ENCODE data around the gene AACS. TPM values are rescaled to one million over a fixed set of nuclear protein-coding genes. Genes with fewer than 3 reads are reported as not detected.

AACS gene
- total and polyA plus RNA-seq, 4 donors, result 6.6 to 27.4 (median 12.1) TPM

DNA sequence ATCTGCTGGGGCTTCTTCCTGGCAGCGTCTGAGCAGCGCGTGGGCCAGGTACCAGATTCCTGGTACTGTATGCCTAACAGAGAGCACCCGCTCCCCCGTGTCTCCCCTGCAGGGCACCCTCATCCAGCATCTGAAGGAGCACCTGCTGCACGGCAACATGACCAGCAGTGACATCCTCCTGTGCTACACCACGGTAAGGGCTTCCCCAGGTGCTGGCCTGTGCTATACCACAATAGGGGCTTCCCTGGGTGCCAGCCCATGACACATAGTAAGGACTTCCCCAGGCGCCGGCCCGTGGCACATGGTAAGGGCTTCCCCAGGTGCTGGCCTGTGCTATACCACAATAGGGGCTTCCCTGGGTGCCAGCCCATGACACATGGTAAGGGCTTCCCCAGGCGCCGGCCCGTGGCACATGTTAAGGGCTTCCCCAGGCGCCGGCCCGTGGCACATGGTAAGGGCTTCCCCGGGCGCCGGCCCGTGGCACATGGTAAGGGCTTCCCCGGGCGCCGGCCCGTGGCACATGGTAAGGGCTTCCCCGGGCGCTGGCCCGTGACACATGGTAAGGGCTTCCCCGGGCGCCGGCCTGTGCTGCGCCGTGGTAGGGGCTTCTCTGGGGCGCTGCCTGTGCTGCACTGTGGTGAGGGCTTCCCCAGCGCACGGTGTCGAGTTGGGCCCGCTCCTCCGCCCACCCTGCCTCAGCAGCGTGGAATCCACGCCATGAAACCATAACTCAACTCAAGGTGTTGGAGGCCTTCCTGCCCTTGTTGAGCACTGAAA is 49.3 kb downstream of the AACS start:
- Histone ChIP-seq H3K27ac (ENCODE audit: low read depth in 1 of 2, low read length in 2 of 2) (no peak overlapping the region), H3K36me3 (ENCODE audit: control insufficient read depth in 1 of 2, insufficient read depth in 2 of 2, low read length in 1 of 2) (peaks cover 0 to 8% of the 10 kb centered on the region in 2 donors), H3K4me3 (ENCODE audit: low read length in 2 of 2) (no peak overlapping the region), H3K27me3 (ENCODE audit: control insufficient read depth in 1 of 2, insufficient read depth in 2 of 2, low read length in 1 of 2) (no peaks in the 10 kb centered on the region), H3K4me1 (ENCODE audit: control insufficient read depth in 1 of 2, insufficient read depth in 2 of 2, low read length in 2 of 2) (no peaks in the 10 kb centered on the region), H3K9me3 (ENCODE audit: control insufficient read depth, low read length) (no peaks in the 10 kb centered on the region)
- 96% methylated on average over 34 to 40 of the region's 40 CpGs for WGBS, 2 donors
- intact Hi-C loops (cut with DNase I), result no loop called here
- no peak for ATAC-seq (ENCODE audit: low FRiP score)
- DNase-seq, result no peak

DNA sequence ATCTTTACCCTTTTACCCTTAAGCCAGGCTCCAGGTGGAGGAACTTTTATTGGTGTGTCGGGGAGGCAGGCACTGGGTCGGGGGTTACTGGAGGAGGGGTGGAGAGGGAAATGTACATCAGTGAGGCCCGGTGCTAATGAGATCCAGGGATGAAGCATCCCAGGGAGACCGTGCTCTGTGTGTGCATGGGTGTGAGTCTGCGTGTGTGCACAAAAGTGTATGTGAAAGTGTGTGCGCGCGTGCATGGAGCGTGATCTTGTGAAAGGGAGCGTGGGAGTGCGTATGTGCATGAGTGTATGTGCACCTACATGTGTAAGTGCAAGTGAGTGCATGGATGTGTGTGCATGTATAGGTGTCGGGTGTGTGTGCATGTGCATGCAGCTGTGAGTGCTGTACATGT is 55.3 kb downstream of the AACS start:
- Histone ChIP-seq H3K36me3 (ENCODE audit: control insufficient read depth in 1 of 2, insufficient read depth in 2 of 2, low read length in 1 of 2) (peaks cover 0 to 7% of the 10 kb centered on the region in 2 donors), H3K4me1 (ENCODE audit: control insufficient read depth in 1 of 2, insufficient read depth in 2 of 2, low read length in 2 of 2) (no peaks in the 10 kb centered on the region), H3K4me3 (ENCODE audit: low read length in 2 of 2) (no peak overlapping the region), H3K27me3 (ENCODE audit: control insufficient read depth in 1 of 2, insufficient read depth in 2 of 2, low read length in 1 of 2) (no peaks in the 10 kb centered on the region), H3K9me3 (ENCODE audit: control insufficient read depth, low read length) (no peaks in the 10 kb centered on the region), H3K27ac (ENCODE audit: low read depth in 1 of 2, low read length in 2 of 2) (no peak overlapping the region)
- DNase-seq, result no peak
- WGBS, 2 donors, result 92 to 95% methylated on average over 12 of the region's 12 CpGs
- ATAC-seq (ENCODE audit: low FRiP score), result no peak
- intact Hi-C loops (cut with DNase I), result no loop called here

- no peak overlapping the region for H3K4me3 ChIP-seq (ENCODE audit: low read length in 2 of 2)
- DNase-seq (no peak), ATAC-seq (ENCODE audit: low FRiP score) (no peak)
- intact Hi-C loops (cut with DNase I), result no loop called here
- H3K36me3 ChIP-seq (ENCODE audit: control insufficient read depth in 1 of 2, insufficient read depth in 2 of 2, low read length in 1 of 2), result peaks cover 0 to 6% of the 10 kb centered on the region in 2 donors
- no peaks in the 10 kb centered on the region for H3K4me1 ChIP-seq (ENCODE audit: control insufficient read depth in 1 of 2, insufficient read depth in 2 of 2, low read length in 2 of 2)
- no peaks in the 10 kb centered on the region for H3K9me3 ChIP-seq (ENCODE audit: control insufficient read depth, low read length)
- no peaks in the 10 kb centered on the region for H3K27me3 ChIP-seq (ENCODE audit: control insufficient read depth in 1 of 2, insufficient read depth in 2 of 2, low read length in 1 of 2)
- 95 to 96% methylated on average over 14 of the region's 14 CpGs for WGBS, 2 donors
- no peak overlapping the region for H3K27ac ChIP-seq (ENCODE audit: low read depth in 1 of 2, low read length in 2 of 2)
Observed at GRCh38 chr12:125121106-125121505, 55.9 kb downstream of the AACS start.

GRCh38 chr12:125122668-125123067 is 57.4 kb downstream of the AACS start:
- DNase-seq (no peak), ATAC-seq (ENCODE audit: low FRiP score) (no peak)
- Histone ChIP-seq H3K9me3 (ENCODE audit: control insufficient read depth, low read length) (no peaks in the 10 kb centered on the region), H3K27me3 (ENCODE audit: control insufficient read depth in 1 of 2, insufficient read depth in 2 of 2, low read length in 1 of 2) (no peaks in the 10 kb centered on the region), H3K4me3 (ENCODE audit: low read length in 2 of 2) (no peak overlapping the region), H3K27ac (ENCODE audit: low read depth in 1 of 2, low read length in 2 of 2) (no peak overlapping the region), H3K4me1 (ENCODE audit: control insufficient read depth in 1 of 2, insufficient read depth in 2 of 2, low read length in 2 of 2) (no peaks in the 10 kb centered on the region), H3K36me3 (ENCODE audit: control insufficient read depth in 1 of 2, insufficient read depth in 2 of 2, low read length in 1 of 2) (peaks cover 0 to 6% of the 10 kb centered on the region in 2 donors)
- intact Hi-C loops (cut with DNase I), result no loop called here
- 86 to 91% methylated on average over 13 to 14 of the region's 14 CpGs for WGBS, 2 donors

DNA sequence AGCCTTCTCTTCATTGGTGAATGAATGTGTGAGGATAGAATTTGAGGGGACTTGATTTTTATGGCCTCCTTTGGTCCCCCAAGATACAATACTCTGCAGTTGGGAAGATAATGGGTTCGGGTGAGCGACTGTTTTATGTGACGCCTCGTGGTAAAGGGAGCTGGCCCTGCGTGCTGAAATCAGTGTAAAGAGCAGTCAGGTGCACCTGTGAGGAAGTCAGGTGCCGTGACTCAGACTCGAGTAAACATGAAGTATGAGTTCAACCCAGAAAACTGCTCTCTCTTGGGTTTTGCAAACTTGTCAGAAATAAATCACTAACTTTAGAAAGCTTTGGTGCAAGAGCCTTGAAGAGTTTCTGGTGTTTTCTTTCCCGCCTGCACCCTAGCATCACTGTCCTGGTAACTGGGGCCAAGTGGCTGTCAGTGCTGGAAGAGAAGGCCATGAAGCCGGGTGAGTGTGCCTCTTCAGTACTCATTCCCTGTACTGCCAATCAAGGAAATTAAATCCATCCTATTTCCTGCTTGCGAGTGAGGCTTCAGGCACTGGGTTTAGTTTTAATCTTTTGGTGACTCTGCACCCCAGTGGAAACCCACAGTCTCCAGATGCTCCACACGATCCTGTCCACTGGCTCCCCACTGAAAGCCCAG is 59.2 kb downstream of the AACS start:
- no peak for ATAC-seq (ENCODE audit: low FRiP score)

GRCh38 chr12:125125271-125125670 is 60.0 kb downstream of the AACS start:
- H3K36me3 ChIP-seq (ENCODE audit: control insufficient read depth in 1 of 2, insufficient read depth in 2 of 2, low read length in 1 of 2), result no peaks in the 10 kb centered on the region
- no peaks in the 10 kb centered on the region for H3K4me1 ChIP-seq (ENCODE audit: control insufficient read depth in 1 of 2, insufficient read depth in 2 of 2, low read length in 2 of 2)
- intact Hi-C loops (cut with DNase I), result no loop called here
- no peaks in the 10 kb centered on the region for H3K27me3 ChIP-seq (ENCODE audit: control insufficient read depth in 1 of 2, insufficient read depth in 2 of 2, low read length in 1 of 2)
- 96% methylated on average over 4 of the region's 4 CpGs for WGBS, 2 donors
- no peak for DNase-seq
- H3K27ac ChIP-seq (ENCODE audit: low read depth in 1 of 2, low read length in 2 of 2), result no peak overlapping the region
- ATAC-seq (ENCODE audit: low FRiP score), result no peak
- no peak overlapping the region for H3K4me3 ChIP-seq (ENCODE audit: low read length in 2 of 2)
- H3K9me3 ChIP-seq (ENCODE audit: control insufficient read depth, low read length), result no peaks in the 10 kb centered on the region

More for the DNA sequence above, 59.2 kb downstream of the AACS start:
- no peaks in the 10 kb centered on the region for H3K9me3 ChIP-seq (ENCODE audit: control insufficient read depth, low read length)
- no peak overlapping the region for H3K27ac ChIP-seq (ENCODE audit: low read depth in 1 of 2, low read length in 2 of 2)
- WGBS, 2 donors, result 86 to 87% methylated on average over 11 of the region's 11 CpGs
- intact Hi-C loops (cut with DNase I), result no loop called here
- H3K36me3 ChIP-seq (ENCODE audit: control insufficient read depth in 1 of 2, insufficient read depth in 2 of 2, low read length in 1 of 2), result no peaks in the 10 kb centered on the region
- H3K4me1 ChIP-seq (ENCODE audit: control insufficient read depth in 1 of 2, insufficient read depth in 2 of 2, low read length in 2 of 2), result no peaks in the 10 kb centered on the region
- DNase-seq, result no peak
- H3K4me3 ChIP-seq (ENCODE audit: low read length in 2 of 2), result no peak overlapping the region
- no peaks in the 10 kb centered on the region for H3K27me3 ChIP-seq (ENCODE audit: control insufficient read depth in 1 of 2, insufficient read depth in 2 of 2, low read length in 1 of 2)

DNA sequence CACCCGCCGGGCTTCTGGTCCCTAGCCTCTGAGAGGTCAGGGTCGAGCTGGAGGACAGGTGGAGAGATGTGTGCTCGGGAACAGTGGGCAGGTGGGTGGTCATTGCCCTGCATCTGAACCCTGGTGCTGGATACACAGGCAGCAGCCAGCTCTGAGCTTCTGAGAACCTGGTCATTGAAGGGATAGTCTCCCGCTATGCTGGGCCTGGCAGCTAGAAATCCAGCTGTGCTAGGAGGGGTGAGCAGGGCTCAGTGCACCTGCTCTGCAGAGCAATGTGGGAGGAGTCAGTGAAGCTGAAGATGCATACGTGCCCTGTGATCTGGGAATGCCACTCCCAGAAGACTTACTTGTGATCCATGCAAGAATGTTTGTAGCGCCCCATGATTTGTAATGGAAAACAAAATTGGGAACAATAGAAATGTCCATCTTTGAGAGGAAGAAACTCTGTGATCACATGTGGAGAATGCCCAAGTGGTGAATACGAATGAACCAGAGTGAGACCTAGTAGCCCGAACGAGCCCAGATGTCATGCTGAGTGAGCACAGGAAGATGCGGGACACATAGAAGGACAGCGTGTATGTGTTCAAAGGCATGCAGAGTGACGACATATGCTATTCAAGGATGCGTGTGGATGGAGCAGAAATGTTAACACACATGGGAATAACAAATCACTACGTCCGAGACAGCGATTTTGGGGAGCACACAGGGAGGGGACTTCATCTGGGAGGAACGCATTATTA is 63.4 kb downstream of the AACS start:
- intact Hi-C loops (cut with DNase I), result no loop called here
- Histone ChIP-seq H3K36me3 (ENCODE audit: control insufficient read depth in 1 of 2, insufficient read depth in 2 of 2, low read length in 1 of 2) (no peaks in the 10 kb centered on the region), H3K27ac (ENCODE audit: low read depth in 1 of 2, low read length in 2 of 2) (peak overlapping the region in 1 of 2 donors; percentile 38), H3K9me3 (ENCODE audit: control insufficient read depth, low read length) (no peaks in the 10 kb centered on the region), H3K4me3 (ENCODE audit: low read length in 2 of 2) (no peak overlapping the region), H3K4me1 (ENCODE audit: control insufficient read depth in 1 of 2, insufficient read depth in 2 of 2, low read length in 2 of 2) (no peaks in the 10 kb centered on the region), H3K27me3 (ENCODE audit: control insufficient read depth in 1 of 2, insufficient read depth in 2 of 2, low read length in 1 of 2) (no peaks in the 10 kb centered on the region)
- ATAC-seq (ENCODE audit: low FRiP score) (no peak), DNase-seq (no peak)
- WGBS, 2 donors, result 45 to 53% methylated on average over 18 of the region's 18 CpGs

DNA sequence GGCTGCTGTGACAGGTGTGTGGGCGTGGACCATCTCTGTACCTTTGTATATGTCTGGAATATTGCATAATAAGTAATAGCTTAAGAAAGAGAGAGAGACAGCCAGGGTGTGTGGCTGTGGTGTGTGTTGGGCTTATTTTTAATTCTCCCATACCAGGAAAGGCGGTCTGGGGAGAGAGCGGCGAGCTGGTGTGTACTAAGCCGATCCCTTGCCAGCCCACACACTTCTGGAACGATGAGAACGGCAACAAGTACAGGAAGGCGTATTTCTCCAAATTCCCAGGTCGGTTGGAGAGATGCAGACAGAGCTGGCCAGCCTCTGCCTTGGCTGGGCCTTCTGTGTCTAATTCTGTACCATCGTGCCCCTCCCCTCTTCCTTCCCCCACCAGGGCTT is 63.9 kb downstream of the AACS start:
- Histone ChIP-seq H3K27ac (ENCODE audit: low read depth in 1 of 2, low read length in 2 of 2) (peak overlapping the region in 1 of 2 donors; percentile 38), H3K9me3 (ENCODE audit: control insufficient read depth, low read length) (no peaks in the 10 kb centered on the region), H3K4me1 (ENCODE audit: control insufficient read depth in 1 of 2, insufficient read depth in 2 of 2, low read length in 2 of 2) (no peaks in the 10 kb centered on the region), H3K36me3 (ENCODE audit: control insufficient read depth in 1 of 2, insufficient read depth in 2 of 2, low read length in 1 of 2) (no peaks in the 10 kb centered on the region), H3K4me3 (ENCODE audit: low read length in 2 of 2) (no peak overlapping the region), H3K27me3 (ENCODE audit: control insufficient read depth in 1 of 2, insufficient read depth in 2 of 2, low read length in 1 of 2) (no peaks in the 10 kb centered on the region)
- intact Hi-C loops (cut with DNase I), result no loop called here
- ATAC-seq (ENCODE audit: low FRiP score) (peak; percentile 49), DNase-seq (no peak)
- WGBS, 2 donors, result 11 to 23% methylated on average over 10 of the region's 10 CpGs
